Psoas muscle (tissue), 8 donors: ENCODE measurements around the gene HOXA11. TPM values are rescaled to one million over a fixed set of nuclear protein-coding genes. Genes with fewer than 3 reads are reported as not detected.
A peak's percentile ranks its signal among the peaks of the same experiment; 100 is the strongest.

Source experiments
- ATAC-seq, 4 donors: fragments of 200-7000 bp; cut with Tn5 transposase; one replicate each; pipeline ENCODE4 v1.9.1; 2020; ENCODE audit warnings: moderate library complexity in 3 of 4, mild to moderate bottlenecking in 2 of 4
- DNase-seq, 2 donors: peaks; one replicate each; pipeline ENCODE4 v3.0.0-alpha.2; 2020
- H3K27ac ChIP-seq: fragments of 200-600 bp; one replicate; pipeline ENCODE4 v1.8.0; 2022
- H3K27me3 ChIP-seq, 3 donors: fragments of 200-600 bp in 1 of 3; one replicate each; pipeline versions ENCODE4 v1.6.1 to v1.8.0; 2013 to 2022; ENCODE audit warnings: low read length in 2 of 3, mild to moderate bottlenecking in 2 of 3, moderate library complexity in 1 of 3; ENCODE audit not compliant: insufficient read depth in 3 of 3
- H3K36me3 ChIP-seq, 2 donors: fragments of 200-600 bp in 1 of 2; one replicate each; pipeline versions ENCODE4 v1.6.1 to v1.8.0; 2013 to 2022; ENCODE audit warnings: low read depth in 1 of 2, mild to moderate bottlenecking in 1 of 2, moderate library complexity in 1 of 2; ENCODE audit not compliant: insufficient read depth in 1 of 2
- H3K4me1 ChIP-seq: fragments of 200-600 bp; one replicate; pipeline ENCODE4 v1.8.0; 2022
- H3K4me3 ChIP-seq: fragments of 200-600 bp; one replicate; pipeline ENCODE4 v1.8.0; 2022; ENCODE audit warnings: mild to moderate bottlenecking
- H3K9me3 ChIP-seq: fragments of 200-600 bp; one replicate; pipeline ENCODE4 v1.8.0; 2022
- CTCF ChIP-seq: fragments of 200-600 bp; IDR thresholded peaks from one replicate; pipeline ENCODE4 v1.8.0; 2022; ENCODE audit warnings: antibody characterized with exemption
- WGBS, 3 donors: extraction: QIAGEN DNeasy Blood & Tissue Kit; methylation state at CpG; one replicate each; pipeline versions ENCODE4 v1.1.6 to v1.1.7; 2013; 5-methylcytosine and 5-hydroxymethylcytosine counted together
- intact Hi-C, 2 donors: fragments of 100-400 bp; cut with DNase I; formaldehyde crosslinking; loops; one replicate each; pipeline versions ENCODE4 v1.11.0 to v1.14.2; 2022
- polyA plus RNA-seq, 3 donors: library from polyadenylated mRNA; stranded (reverse); fragments of 200-250 nt; gene quantifications; one replicate each; pipeline ENCODE4 v1.2.3, GENCODE V29; 2013
- total RNA-seq, 4 donors: library from RNA; stranded (reverse); fragmentation: NEBNext Ultra II Directional in 2 of 4; extraction: Animal tissue kit (Norgen Biotek cat#: 25700) in 2 of 4; gene quantifications; one replicate each; pipeline versions ENCODE4 v1.2.1 to v1.2.4, GENCODE V29; 2021 to 2023
- donor health status: healthy with polysubstance abuse.
- donor health status: DM: no; HTN: no; CAD: no; lungs with moderate emphysema.
- donor health status: Bipolar disorder and iron deficiency.
- donor health status: healthy.
- donor health status: DM: yes; HTN: yes; CAD: no.
- donor health status: DM: no; HTN: no; CAD: no.
- donor health status: DM: no; HTN: no; CAD: no.
- donor health status: DM: yes; HTN: yes; CAD: no.

HOXA11 gene
- total and polyA plus RNA-seq, 7 donors: 0.08 to 1.1 (median 0.57) TPM; not detected in 3

- H3K4me3 ChIP-seq: no peak overlapping the region
- 44 to 67% (median 64%) methylated on average over 4 of the region's 4 CpGs for WGBS, 3 donors
- intact Hi-C loops: no loop called here
These were observed 16.6 kb upstream of the HOXA11 start for GRCh38 chr7:27201580-27202017.

GRCh38 chr7:27200761-27201579, 15.9 kb upstream of the HOXA11 start:
- peak in 1 of 4 donors; percentile 6 for ATAC-seq

More at GRCh38 chr7:27201580-27202017, 16.6 kb upstream of the HOXA11 start:
- Histone ChIP-seq H3K27me3 (peaks cover 0 to 97% (median 62%) of the 10 kb centered on the region in 3 donors), H3K36me3 (no peaks in the 10 kb centered on the region), H3K4me1 (peaks cover 16% of the 10 kb centered on the region), H3K9me3 (no peaks in the 10 kb centered on the region), H3K27ac (no peak overlapping the region)
- ATAC-seq (no peak), DNase-seq (no peak)
- no peak for TF ChIP-seq CTCF

GRCh38 chr7:27199849-27200760, 15.1 kb upstream of the HOXA11 start, which contains the start of gene HOXA13:
TSS of gene HOXA13 (minus strand) at chr7:27200091. CDS start at chr7:27200077, 14 bp downstream.
- peak in 3 of 4 donors; percentile 59 to 80 (median 63) for ATAC-seq
- intact Hi-C loops: loop anchor here (5.0 to 10.0 kb wide), 7 partner anchors 377 to 895 kb away; no protein-coding TSS in a partner anchor
- no peak within 1 kb of the TSS for H3K27ac ChIP-seq

More at GRCh38 chr7:27200761-27201579, 15.9 kb upstream of the HOXA11 start:
- Histone ChIP-seq H3K27me3 (peaks cover 0 to 95% (median 60%) of the 10 kb centered on the region in 3 donors), H3K27ac (no peak overlapping the region), H3K4me3 (peak overlapping the region; percentile 56), H3K9me3 (no peaks in the 10 kb centered on the region), H3K4me1 (peaks cover 16% of the 10 kb centered on the region), H3K36me3 (no peaks in the 10 kb centered on the region)
- TF ChIP-seq CTCF: no peak
- no peak for DNase-seq
- intact Hi-C loops: no loop called here
- 25 to 31% (median 30%) methylated on average over 14 of the region's 14 CpGs for WGBS, 3 donors

More at GRCh38 chr7:27199849-27200760, 15.1 kb upstream of the HOXA11 start, which contains the start of gene HOXA13:
- peaks cover 11% of the 10 kb centered on the region for H3K4me1 ChIP-seq
- no peaks in the 10 kb centered on the region for H3K9me3 ChIP-seq
- 1 to 3% (median 1%) methylated on average over 37 to 99 of the region's 99 CpGs for WGBS, 3 donors
- no peaks in the 10 kb centered on the region for H3K36me3 ChIP-seq
- peaks cover 0 to 95% (median 52%) of the 10 kb centered on the region in 3 donors for H3K27me3 ChIP-seq
- no peak for DNase-seq
- no peak for TF ChIP-seq CTCF
- peak within 1 kb of the TSS; percentile 56 for H3K4me3 ChIP-seq
